Astrocyte of the cerebellum (primary cell): ENCODE results near the gene EMX2.

ENCODE experiments used
- DNase-seq: peaks from one replicate; pipeline ENCODE4 v3.0.0-alpha.2; 2011; ENCODE audit warnings: low read depth
- H3K4me3 ChIP-seq: 2 replicates; pipeline ENCODE4 v1.5.1; 2011; ENCODE audit warnings: mild to moderate bottlenecking, low read depth, low read length, moderate library complexity
- CTCF ChIP-seq: IDR thresholded peaks from 2 replicates; pipeline ENCODE4 v1.5.1; 2012; ENCODE audit warnings: low read length, low read depth, moderate library complexity, mild to moderate bottlenecking; ENCODE audit errors: missing control alignments
- in situ Hi-C: cut with HindIII; loops from 2 replicates; pipeline ENCODE4 v1.10.0; 2017; ENCODE audit warnings: low sequenced_read_pairs

EMX2 gene

GRCh38 chr10:117531371-117532002 is 11.1 kb upstream of the EMX2 start:
- no peak for DNase-seq
- in situ Hi-C loops: no loop called here
- TF ChIP-seq CTCF: no peak
- H3K4me3 ChIP-seq: no peak overlapping the region

GRCh38 chr10:117532003-117532385 is 10.6 kb upstream of the EMX2 start:
- DNase-seq: no peak
- H3K4me3 ChIP-seq: no peak overlapping the region
- in situ Hi-C loops: no loop called here
- no peak for TF ChIP-seq CTCF

GRCh38 chr10:117532451-117533107 is 10.0 kb upstream of the EMX2 start:
- TF ChIP-seq CTCF: no peak
- in situ Hi-C loops: no loop called here
- H3K4me3 ChIP-seq: no peak overlapping the region
- DNase-seq: no peak

- no peak overlapping the region for H3K4me3 ChIP-seq
- no peak for DNase-seq
- in situ Hi-C loops: no loop called here
- TF ChIP-seq CTCF: no peak
These were observed 8.9 kb upstream of the EMX2 start for GRCh38 chr10:117533507-117534281.

DNA sequence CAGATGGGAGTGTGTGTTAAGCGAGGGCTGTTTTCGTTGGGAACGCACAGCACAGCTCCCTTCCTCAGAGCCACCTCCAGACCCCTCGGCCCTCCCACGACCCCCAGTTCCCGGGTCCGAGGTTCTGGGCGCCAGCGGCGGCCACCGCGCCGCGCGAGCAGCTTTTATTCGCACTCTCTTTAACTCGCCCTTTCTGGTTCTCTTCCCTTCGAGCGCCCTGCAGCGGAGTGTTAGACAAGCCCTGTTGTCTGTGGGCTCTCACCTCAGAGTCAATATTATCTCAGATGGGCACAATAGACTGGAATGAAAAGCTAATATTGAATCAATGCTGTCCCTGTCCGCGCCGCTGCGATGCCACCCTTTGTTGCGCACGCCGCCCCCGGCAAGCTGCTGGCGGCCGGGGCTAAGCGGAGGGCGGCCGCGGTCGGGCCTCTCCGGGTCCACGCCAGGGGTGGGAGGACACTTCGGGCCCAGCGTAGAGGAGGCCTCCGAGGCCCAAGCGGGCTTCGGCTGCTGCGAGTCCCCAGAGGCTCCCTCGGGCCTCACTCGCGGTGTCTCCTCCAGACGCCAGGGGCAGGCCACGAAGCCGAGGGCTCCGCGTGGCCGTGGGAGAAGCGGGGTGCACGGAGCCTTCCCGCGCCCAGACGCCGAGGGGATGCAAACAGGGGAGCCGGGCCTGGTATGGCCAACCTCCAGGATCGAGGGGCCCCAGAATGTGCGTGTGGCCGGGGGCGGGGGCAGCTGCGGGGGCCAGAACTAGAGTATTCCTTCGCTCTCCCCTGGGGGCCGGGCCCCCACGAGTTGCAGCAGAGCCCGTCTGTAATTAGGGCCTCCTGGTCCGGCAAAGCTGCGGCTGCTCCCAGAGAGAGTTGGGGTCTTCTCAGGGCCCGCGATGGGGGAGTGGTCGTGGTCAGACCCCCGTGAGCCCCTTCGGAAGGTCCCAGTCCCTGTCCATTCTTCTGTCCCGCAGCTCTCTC is 7.9 kb upstream of the EMX2 start:
- H3K4me3 ChIP-seq: no peak overlapping the region
- no peak for DNase-seq
- in situ Hi-C loops: no loop called here
- TF ChIP-seq CTCF: no peak
